ENCODE data around the gene RASGEF1C. TPM values are rescaled to one million over a fixed set of nuclear protein-coding genes. Genes with fewer than 3 reads are reported as not detected.
A peak's percentile ranks its signal among the peaks of the same experiment; 100 is the strongest.

The RASGEF1C gene
- total and polyA plus RNA-seq, 2 of the 13 experiments (the other 11 are each of a cell fraction or from before 2014, with no cell fraction given): not detected

DNA sequence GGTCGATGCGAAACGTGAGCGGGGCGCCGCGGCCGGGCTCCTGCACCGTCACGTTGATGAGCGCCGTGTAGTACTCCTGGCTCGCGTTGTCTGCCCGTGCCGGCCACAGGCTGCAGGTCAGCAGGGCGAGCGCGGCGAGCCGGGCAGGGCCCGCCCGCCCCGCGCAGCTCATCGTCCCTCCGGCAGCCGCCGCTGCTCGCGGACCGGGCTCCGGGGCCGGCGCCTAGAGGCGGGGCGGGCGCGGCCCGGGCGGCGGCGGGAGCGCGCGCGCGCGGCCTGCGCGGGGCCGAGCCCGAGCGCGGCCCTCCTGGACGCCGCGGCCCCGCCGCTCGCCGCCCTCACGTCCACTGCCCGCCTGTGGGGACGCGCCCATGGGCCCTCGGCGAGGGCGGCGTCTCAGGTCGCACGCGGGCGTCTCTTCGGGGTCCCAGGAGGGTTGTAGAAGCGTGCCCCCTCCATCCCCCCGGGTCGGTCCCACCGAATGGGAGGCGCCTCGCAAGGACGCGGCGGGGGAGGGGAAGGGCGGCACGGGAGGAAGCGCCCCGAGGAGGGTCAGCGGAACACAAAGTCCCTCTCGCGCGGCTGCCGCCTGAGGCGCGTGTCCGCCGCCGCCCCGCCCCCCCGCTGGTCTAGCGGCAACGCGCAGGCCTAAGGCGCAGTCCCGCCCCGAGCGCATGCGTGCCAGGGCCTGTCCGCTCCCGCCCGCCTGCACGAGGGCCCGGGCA is 137.3 kb downstream of the RASGEF1C start, which contains the start of gene RNF130 (continued):
- peak; percentile 94 for TF ChIP-seq SPEN (CRISPR knock-in tag; IDR thresholded peaks at IDR 0.05; ENCODE audit: low read depth)
- TF ChIP-seq ZNF879 (CRISPR knock-in tag; IDR thresholded peaks at IDR 0.05): peak; percentile 97
- no peak for TF ChIP-seq MTA3 (CRISPR knock-in tag; IDR thresholded peaks at IDR 0.05)
- peak; percentile 78 for TF ChIP-seq ONECUT2 (CRISPR knock-in tag; IDR thresholded peaks at IDR 0.05)
- no peak for TF ChIP-seq CREM (IDR thresholded peaks at IDR 0.05)
- TF ChIP-seq CREM (CRISPR knock-in tag; IDR thresholded peaks at IDR 0.05): no peak
- TF ChIP-seq, protein P1, sequence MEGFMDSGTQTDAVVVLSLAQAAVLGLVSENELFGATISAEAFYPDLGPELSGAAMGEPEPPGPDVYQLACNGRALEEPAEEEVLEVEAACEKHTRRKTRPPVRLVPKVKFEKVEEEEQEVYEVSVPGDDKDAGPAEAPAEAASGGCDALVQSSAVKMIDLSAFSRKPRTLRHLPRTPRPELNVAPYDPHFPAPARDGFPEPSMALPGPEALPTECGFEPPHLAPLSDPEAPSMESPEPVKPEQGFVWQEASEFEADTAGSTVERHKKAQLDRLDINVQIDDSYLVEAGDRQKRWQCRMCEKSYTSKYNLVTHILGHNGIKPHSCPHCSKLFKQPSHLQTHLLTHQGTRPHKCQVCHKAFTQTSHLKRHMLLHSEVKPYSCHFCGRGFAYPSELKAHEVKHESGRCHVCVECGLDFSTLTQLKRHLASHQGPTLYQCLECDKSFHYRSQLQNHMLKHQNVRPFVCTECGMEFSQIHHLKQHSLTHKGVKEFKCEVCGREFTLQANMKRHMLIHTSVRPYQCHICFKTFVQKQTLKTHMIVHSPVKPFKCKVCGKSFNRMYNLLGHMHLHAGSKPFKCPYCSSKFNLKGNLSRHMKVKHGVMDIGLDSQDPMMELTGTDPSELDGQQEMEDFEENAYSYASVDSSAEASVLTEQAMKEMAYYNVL (CRISPR knock-in tag; IDR thresholded peaks at IDR 0.05; ENCODE audit: borderline replicate concordance): 0 out of 2 replicates have a peak, but pooled peaks have one; percentile 44
- TF ChIP-seq NPAS2 (CRISPR knock-in tag; IDR thresholded peaks at IDR 0.05; ENCODE audit: borderline replicate concordance): 0 out of 2 replicates have a peak, but pooled peaks have one; percentile 58
- no peak for TF ChIP-seq KDM4B (CRISPR knock-in tag; IDR thresholded peaks at IDR 0.05)
- TF ChIP-seq ZNF232 (CRISPR knock-in tag; IDR thresholded peaks at IDR 0.05; ENCODE audit: borderline replicate concordance): peak; percentile 98
- TF ChIP-seq, protein P2, sequence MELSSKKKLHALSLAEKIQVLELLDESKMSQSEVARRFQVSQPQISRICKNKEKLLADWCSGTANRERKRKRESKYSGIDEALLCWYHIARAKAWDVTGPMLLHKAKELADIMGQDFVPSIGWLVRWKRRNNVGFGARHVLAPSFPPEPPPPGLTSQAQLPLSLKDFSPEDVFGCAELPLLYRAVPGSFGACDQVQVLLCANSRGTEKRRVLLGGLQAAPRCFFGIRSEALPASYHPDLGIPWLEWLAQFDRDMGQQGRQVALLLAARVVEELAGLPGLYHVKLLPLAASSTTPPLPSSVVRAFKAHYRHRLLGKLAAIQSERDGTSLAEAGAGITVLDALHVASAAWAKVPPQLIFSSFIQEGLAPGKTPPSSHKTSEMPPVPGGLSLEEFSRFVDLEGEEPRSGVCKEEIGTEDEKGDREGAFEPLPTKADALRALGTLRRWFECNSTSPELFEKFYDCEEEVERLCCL (CRISPR knock-in tag; IDR thresholded peaks at IDR 0.05; ENCODE audit: borderline replicate concordance): no peak
- 0 out of 2 replicates have a peak, but pooled peaks have one; percentile 44 for TF ChIP-seq ZNF7 (CRISPR knock-in tag; IDR thresholded peaks at IDR 0.05)
- TF ChIP-seq, protein P3, sequence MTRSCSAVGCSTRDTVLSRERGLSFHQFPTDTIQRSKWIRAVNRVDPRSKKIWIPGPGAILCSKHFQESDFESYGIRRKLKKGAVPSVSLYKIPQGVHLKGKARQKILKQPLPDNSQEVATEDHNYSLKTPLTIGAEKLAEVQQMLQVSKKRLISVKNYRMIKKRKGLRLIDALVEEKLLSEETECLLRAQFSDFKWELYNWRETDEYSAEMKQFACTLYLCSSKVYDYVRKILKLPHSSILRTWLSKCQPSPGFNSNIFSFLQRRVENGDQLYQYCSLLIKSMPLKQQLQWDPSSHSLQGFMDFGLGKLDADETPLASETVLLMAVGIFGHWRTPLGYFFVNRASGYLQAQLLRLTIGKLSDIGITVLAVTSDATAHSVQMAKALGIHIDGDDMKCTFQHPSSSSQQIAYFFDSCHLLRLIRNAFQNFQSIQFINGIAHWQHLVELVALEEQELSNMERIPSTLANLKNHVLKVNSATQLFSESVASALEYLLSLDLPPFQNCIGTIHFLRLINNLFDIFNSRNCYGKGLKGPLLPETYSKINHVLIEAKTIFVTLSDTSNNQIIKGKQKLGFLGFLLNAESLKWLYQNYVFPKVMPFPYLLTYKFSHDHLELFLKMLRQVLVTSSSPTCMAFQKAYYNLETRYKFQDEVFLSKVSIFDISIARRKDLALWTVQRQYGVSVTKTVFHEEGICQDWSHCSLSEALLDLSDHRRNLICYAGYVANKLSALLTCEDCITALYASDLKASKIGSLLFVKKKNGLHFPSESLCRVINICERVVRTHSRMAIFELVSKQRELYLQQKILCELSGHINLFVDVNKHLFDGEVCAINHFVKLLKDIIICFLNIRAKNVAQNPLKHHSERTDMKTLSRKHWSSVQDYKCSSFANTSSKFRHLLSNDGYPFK (CRISPR knock-in tag; IDR thresholded peaks at IDR 0.05; ENCODE audit: borderline replicate concordance): no peak
- TF ChIP-seq FOXO1 (CRISPR knock-in tag; IDR thresholded peaks at IDR 0.05): peak; percentile 67
- TF ChIP-seq, protein P4, sequence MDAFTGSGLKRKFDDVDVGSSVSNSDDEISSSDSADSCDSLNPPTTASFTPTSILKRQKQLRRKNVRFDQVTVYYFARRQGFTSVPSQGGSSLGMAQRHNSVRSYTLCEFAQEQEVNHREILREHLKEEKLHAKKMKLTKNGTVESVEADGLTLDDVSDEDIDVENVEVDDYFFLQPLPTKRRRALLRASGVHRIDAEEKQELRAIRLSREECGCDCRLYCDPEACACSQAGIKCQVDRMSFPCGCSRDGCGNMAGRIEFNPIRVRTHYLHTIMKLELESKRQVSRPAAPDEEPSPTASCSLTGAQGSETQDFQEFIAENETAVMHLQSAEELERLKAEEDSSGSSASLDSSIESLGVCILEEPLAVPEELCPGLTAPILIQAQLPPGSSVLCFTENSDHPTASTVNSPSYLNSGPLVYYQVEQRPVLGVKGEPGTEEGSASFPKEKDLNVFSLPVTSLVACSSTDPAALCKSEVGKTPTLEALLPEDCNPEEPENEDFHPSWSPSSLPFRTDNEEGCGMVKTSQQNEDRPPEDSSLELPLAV (CRISPR knock-in tag; conservative IDR thresholded peaks at IDR 0.05; ENCODE audit: low read depth): peak; percentile 77
- TF ChIP-seq, protein P5, sequence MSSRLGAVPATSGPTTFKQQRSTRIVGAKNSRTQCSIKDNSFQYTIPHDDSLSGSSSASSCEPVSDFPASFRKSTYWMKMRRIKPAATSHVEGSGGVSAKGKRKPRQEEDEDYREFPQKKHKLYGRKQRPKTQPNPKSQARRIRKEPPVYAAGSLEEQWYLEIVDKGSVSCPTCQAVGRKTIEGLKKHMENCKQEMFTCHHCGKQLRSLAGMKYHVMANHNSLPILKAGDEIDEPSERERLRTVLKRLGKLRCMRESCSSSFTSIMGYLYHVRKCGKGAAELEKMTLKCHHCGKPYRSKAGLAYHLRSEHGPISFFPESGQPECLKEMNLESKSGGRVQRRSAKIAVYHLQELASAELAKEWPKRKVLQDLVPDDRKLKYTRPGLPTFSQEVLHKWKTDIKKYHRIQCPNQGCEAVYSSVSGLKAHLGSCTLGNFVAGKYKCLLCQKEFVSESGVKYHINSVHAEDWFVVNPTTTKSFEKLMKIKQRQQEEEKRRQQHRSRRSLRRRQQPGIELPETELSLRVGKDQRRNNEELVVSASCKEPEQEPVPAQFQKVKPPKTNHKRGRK (CRISPR knock-in tag; IDR thresholded peaks at IDR 0.05): 0 out of 2 replicates have a peak, but pooled peaks have one; percentile 69
- no peak for TF ChIP-seq ZNF75D (CRISPR knock-in tag; IDR thresholded peaks at IDR 0.05; ENCODE audit: borderline replicate concordance)
- TF ChIP-seq ATF7 (IDR thresholded peaks at IDR 0.05): no peak
- 0 out of 2 replicates have a peak, but pooled peaks have one; percentile 43 for TF ChIP-seq ATF7 (CRISPR knock-in tag; IDR thresholded peaks at IDR 0.05)
- peak; percentile 97 for TF ChIP-seq ISX (CRISPR knock-in tag; conservative IDR thresholded peaks at IDR 0.05)
